ENCODE data around the gene ADAMTSL2. TPM values are rescaled to one million over a fixed set of nuclear protein-coding genes. Genes with fewer than 3 reads are reported as not detected.
A peak's percentile ranks its signal among the peaks of the same experiment; 100 is the strongest.

ADAMTSL2 gene
- total RNA-seq, 1 donor from 2014 or later: 0.15 TPM

DNA sequence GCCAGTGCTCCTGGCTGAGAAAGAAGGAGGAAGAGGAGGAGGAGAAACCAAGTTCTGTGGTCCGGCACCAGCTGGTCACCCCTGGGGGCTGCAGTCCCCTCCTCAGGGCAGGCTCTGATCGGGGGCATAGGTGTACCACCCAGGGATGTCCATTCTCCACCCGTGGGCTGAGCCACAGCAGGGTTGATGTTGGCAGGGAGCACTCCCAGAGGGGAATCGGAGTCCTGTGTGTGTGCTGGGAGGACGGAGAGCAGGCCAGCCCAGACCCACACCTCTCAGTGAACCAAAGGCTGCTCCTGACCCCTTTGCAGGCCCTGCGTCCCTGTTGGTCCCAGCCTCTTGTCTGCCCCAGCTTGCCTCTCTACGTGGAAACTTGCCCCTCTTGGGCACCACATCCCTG is 4.6 kb upstream of the ADAMTSL2 start:
- DNase-seq (ENCODE audit: low spot score): no peak
- H3K9me3 Mint-ChIP-seq (ENCODE audit: low read depth): no peaks in the 10 kb centered on the region
- no peak overlapping the region for H3K27ac Mint-ChIP-seq (ENCODE audit: unreplicated experiment)
- H3K4me1 Mint-ChIP-seq (ENCODE audit: low read depth): peaks cover 21% of the 10 kb centered on the region
- no peaks in the 10 kb centered on the region for H3K36me3 Mint-ChIP-seq (ENCODE audit: low read depth)
- TF ChIP-seq, protein P1, sequence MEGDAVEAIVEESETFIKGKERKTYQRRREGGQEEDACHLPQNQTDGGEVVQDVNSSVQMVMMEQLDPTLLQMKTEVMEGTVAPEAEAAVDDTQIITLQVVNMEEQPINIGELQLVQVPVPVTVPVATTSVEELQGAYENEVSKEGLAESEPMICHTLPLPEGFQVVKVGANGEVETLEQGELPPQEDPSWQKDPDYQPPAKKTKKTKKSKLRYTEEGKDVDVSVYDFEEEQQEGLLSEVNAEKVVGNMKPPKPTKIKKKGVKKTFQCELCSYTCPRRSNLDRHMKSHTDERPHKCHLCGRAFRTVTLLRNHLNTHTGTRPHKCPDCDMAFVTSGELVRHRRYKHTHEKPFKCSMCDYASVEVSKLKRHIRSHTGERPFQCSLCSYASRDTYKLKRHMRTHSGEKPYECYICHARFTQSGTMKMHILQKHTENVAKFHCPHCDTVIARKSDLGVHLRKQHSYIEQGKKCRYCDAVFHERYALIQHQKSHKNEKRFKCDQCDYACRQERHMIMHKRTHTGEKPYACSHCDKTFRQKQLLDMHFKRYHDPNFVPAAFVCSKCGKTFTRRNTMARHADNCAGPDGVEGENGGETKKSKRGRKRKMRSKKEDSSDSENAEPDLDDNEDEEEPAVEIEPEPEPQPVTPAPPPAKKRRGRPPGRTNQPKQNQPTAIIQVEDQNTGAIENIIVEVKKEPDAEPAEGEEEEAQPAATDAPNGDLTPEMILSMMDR (IDR thresholded peaks at IDR 0.05): no peak
- no peaks in the 10 kb centered on the region for H3K27me3 Mint-ChIP-seq (ENCODE audit: low read depth)
- H3K4me3 Mint-ChIP-seq (ENCODE audit: unreplicated experiment): no peak overlapping the region

DNA sequence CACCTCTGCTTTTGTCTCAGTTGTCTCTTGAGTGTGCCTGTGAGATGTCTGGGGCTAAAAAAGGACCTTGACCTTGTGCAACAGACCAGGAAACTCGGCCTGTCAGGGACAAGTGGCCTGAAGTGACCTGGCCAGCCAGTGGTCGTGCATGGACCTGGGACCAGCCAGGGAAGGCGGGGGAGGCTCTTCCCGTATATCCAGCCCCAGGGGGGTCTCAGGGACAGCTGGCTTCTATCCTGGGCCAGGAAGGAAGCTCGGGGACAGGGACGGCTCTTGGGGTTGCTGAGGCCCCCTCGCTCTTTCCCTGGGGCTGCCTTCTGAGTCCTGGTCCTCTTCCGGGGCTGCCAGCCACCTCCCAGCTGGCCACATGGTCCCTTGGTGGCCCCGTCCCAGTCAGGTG is 3.2 kb upstream of the ADAMTSL2 start:
- H3K27ac Mint-ChIP-seq (ENCODE audit: unreplicated experiment): no peak overlapping the region
- no peaks in the 10 kb centered on the region for H3K27me3 Mint-ChIP-seq (ENCODE audit: low read depth)
- H3K9me3 Mint-ChIP-seq (ENCODE audit: low read depth): no peaks in the 10 kb centered on the region
- peaks cover 19% of the 10 kb centered on the region for H3K4me1 Mint-ChIP-seq (ENCODE audit: low read depth)
- no peak for DNase-seq (ENCODE audit: low spot score)
- H3K4me3 Mint-ChIP-seq (ENCODE audit: unreplicated experiment): no peak overlapping the region
- H3K36me3 Mint-ChIP-seq (ENCODE audit: low read depth): no peaks in the 10 kb centered on the region
- TF ChIP-seq, protein P1 (IDR thresholded peaks at IDR 0.05): no peak

DNA sequence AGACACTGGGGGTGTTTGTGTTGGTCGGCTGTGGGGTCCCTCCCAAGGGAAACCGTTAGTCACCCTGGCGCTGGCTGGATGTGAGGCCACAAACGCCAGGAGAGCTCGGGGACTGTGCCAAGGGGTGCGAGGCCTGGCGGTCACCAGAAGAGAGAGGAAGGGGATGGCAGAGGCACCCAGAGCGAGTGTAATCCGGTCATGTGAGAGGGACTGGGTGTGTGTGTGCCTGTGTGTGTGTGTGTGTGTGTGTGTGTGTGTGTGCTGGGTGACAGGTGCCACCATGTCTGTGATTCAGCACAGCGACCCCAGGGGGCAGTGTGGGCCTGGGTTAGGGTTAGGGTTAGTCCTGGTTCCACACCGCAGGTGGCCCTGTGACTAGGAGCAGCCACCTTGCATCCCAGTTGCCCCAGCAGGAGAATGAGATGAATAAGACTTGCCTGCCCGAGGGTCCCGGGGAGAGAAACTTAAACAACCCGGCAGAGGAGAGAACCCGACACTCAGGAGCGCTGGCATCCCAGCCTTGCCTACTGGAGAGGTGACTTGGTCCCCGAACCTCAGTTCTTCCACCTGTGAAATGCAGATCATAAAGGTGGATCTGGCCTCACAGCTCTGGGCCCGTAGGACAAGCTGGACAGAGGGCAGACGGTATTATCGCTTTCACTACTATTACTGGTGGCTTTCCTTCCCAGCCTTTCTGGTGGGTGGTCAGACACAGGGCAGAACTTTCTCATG is 1.4 kb upstream of the ADAMTSL2 start:
- Mint-ChIP-seq H3K4me3 (ENCODE audit: unreplicated experiment) (no peak overlapping the region), H3K9me3 (ENCODE audit: low read depth) (no peaks in the 10 kb centered on the region), H3K4me1 (ENCODE audit: low read depth) (peaks cover 2% of the 10 kb centered on the region), H3K27me3 (ENCODE audit: low read depth) (no peaks in the 10 kb centered on the region), H3K27ac (ENCODE audit: unreplicated experiment) (peak overlapping the region; percentile 13), H3K36me3 (ENCODE audit: low read depth) (no peaks in the 10 kb centered on the region)
- TF ChIP-seq, protein P1 (IDR thresholded peaks at IDR 0.05): peak; percentile 67
- no peak for DNase-seq (ENCODE audit: low spot score)

DNA sequence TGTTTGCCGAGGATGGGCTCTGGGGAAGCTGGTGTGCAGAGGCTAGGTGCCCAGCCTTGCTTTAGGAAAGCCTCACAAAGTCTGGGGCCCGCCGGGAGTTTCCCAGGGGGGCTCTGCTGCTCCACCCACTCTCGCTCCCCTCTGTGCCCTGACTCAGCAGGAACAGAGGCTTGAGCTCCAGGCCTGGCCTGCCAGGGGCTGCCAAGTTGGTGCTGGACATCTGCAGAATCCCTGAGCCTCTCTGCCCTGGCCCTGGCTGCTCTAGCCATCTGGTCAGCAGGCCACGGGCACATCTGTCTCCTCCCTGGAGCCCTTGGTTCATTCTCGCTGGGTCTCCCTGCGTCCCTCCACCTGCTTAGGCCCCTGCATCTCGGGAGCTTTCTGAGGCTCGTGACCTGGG is 647 bp upstream of the ADAMTSL2 start:
- no peaks in the 10 kb centered on the region for H3K4me1 Mint-ChIP-seq (ENCODE audit: low read depth)
- DNase-seq (ENCODE audit: low spot score): no peak
- H3K27ac Mint-ChIP-seq (ENCODE audit: unreplicated experiment): no peak overlapping the region
- TF ChIP-seq, protein P1 (IDR thresholded peaks at IDR 0.05): no peak
- H3K9me3 Mint-ChIP-seq (ENCODE audit: low read depth): no peaks in the 10 kb centered on the region
- H3K27me3 Mint-ChIP-seq (ENCODE audit: low read depth): no peaks in the 10 kb centered on the region
- H3K36me3 Mint-ChIP-seq (ENCODE audit: low read depth): no peaks in the 10 kb centered on the region
- H3K4me3 Mint-ChIP-seq (ENCODE audit: unreplicated experiment): no peak overlapping the region

DNA sequence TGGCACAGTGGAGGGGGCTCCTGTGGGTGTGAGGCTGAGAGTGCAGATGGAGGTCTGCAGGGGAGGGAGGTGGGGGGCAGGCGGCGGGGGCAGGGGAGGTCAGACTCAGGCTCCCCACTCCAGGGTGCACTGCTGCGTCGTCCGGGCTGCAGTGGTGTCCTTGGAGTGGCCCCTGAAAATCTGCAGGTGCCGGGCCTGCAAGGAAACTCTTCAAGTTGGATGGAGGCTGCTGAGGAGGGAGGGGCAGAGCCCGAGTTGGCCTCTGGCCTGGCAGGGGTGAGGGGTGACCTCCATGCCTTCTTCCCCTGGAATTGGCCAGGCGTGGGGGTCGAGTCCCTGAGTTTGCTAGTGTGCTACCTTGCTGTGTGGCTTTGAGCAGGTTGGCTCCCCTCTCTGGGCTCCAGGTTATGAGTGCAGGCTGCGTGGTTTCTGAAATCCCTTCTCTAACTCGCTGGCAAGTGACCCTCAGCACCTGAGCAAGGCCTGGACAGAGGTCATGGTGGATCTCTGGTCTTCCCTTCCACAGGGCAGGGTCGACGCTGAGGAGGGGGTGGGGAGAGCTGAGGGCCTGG is 888 bp downstream of the ADAMTSL2 start:
- Mint-ChIP-seq H3K4me1 (ENCODE audit: low read depth) (peaks cover 11% of the 10 kb centered on the region), H3K36me3 (ENCODE audit: low read depth) (no peaks in the 10 kb centered on the region), H3K4me3 (ENCODE audit: unreplicated experiment) (no peak overlapping the region), H3K9me3 (ENCODE audit: low read depth) (no peaks in the 10 kb centered on the region), H3K27me3 (ENCODE audit: low read depth) (peaks cover 5% of the 10 kb centered on the region), H3K27ac (ENCODE audit: unreplicated experiment) (no peak overlapping the region)
- TF ChIP-seq, protein P1 (IDR thresholded peaks at IDR 0.05): no peak
- DNase-seq (ENCODE audit: low spot score): no peak
